OCI-LY7 (cell line): ENCODE data around the gene DIAPH2. TPM values are rescaled to one million over a fixed set of nuclear protein-coding genes. Genes with fewer than 3 reads are reported as not detected.

Experiments
- BruUV-seq: library from RNA; stranded (reverse); fragments of 400-500 nt; replicated peaks from 2 replicates; lab custom pipeline; 2021; lab: Mats Ljungman, UMichigan
- CTCF ChIA-PET: fragments of 300-600 bp; sonication (Branson Sonifier 250); formaldehyde crosslinking; loops from one replicate; lab custom pipeline; 2022; ENCODE audit warnings: antibody characterized with exemption; ENCODE audit not compliant: unreplicated experiment; lab: Charles Lee
- POLR2A ChIA-PET: fragments of 300-600 bp; sonication (Branson Sonifier 250); formaldehyde crosslinking; loops from one replicate; lab custom pipeline; 2022; ENCODE audit warnings: antibody characterized with exemption; lab: Charles Lee
- DNase-seq: peaks from one replicate; pipeline ENCODE4 v3.0.0-alpha.2; 2015; ENCODE audit warnings: low spot score
- H2AFZ ChIP-seq: fragments of 200-600 bp; sonication (generic), shearing (Covaris generic); 2 replicates; pipeline ENCODE4 v1.6.1; 2014; ENCODE audit warnings: mild to moderate bottlenecking, antibody characterized with exemption, low read length, moderate library complexity
- H3K27ac ChIP-seq: fragments of 200-600 bp; sonication (generic); 2 replicates; pipeline ENCODE4 v1.5.1; 2014; ENCODE audit warnings: mixed run types, low read depth, mild to moderate bottlenecking, moderate library complexity, low read length, inconsistent platforms; ENCODE audit not compliant: poor library complexity, severe bottlenecking
- H3K36me3 ChIP-seq: fragments of 200-600 bp; sonication (generic); 2 replicates; pipeline ENCODE4 v1.6.1; 2014; ENCODE audit warnings: mild to moderate bottlenecking, antibody characterized with exemption, low read length, moderate library complexity, mixed read lengths; ENCODE audit not compliant: insufficient read depth
- H3K4me1 ChIP-seq: fragments of 200-600 bp; sonication (generic); 2 replicates; pipeline ENCODE4 v1.5.1; 2014; ENCODE audit warnings: mild to moderate bottlenecking, low read length; ENCODE audit not compliant: insufficient read depth, poor library complexity, severe bottlenecking
- H3K4me2 ChIP-seq: fragments of 200-600 bp; sonication (generic); 2 replicates; pipeline ENCODE4 v1.6.1; 2014; ENCODE audit warnings: mild to moderate bottlenecking, low read length
- H3K4me3 ChIP-seq: fragments of 200-600 bp; sonication (generic); 2 replicates; pipeline ENCODE4 v1.5.1; 2014; ENCODE audit warnings: mild to moderate bottlenecking, low read depth, low read length; ENCODE audit not compliant: poor library complexity, severe bottlenecking
- H3K79me2 ChIP-seq: fragments of 200-600 bp; sonication (generic); 2 replicates; pipeline ENCODE4 v1.6.1; 2016; ENCODE audit warnings: low read depth, mild to moderate bottlenecking, low read length, moderate library complexity, mixed read lengths; ENCODE audit not compliant: insufficient read depth
- H3K9me2 ChIP-seq: fragments of 200-600 bp; sonication (generic); 2 replicates; pipeline ENCODE4 v1.6.1; 2016; ENCODE audit warnings: mild to moderate bottlenecking, low read length, mixed read lengths; ENCODE audit not compliant: insufficient read depth
- H3K9me3 ChIP-seq: fragments of 200-600 bp; sonication (generic); 2 replicates; pipeline ENCODE4 v1.6.1; 2014; ENCODE audit warnings: mild to moderate bottlenecking, mixed run types, low read length, mixed read lengths
- H4K20me1 ChIP-seq: fragments of 200-600 bp; sonication (generic); 2 replicates; pipeline ENCODE4 v1.6.1; 2014; ENCODE audit warnings: mild to moderate bottlenecking, antibody characterized with exemption, low read length, moderate library complexity, mixed read lengths; ENCODE audit not compliant: insufficient read depth
- EZH2phosphoT487 ChIP-seq: fragments of 200-600 bp; sonication (generic); IDR thresholded peaks from 2 replicates; pipeline ENCODE4 v1.6.1; 2018; ENCODE audit warnings: low read depth, borderline replicate concordance, mild to moderate bottlenecking, mixed run types, antibody characterized with exemption, low read length, moderate library complexity, mixed read lengths
- intact Hi-C: fragments of 100-400 bp; cut with micrococcal nuclease; formaldehyde crosslinking; loops from one replicate; pipeline ENCODE4 v1.10.0; 2022; ENCODE audit not compliant: unreplicated experiment
- total RNA-seq, 2 experiments: library from RNA; depleted of rRNA in 1 of 2; stranded (reverse); fragments of >200 nt in 1 of 2; shearing (Covaris generic) in 1 of 2; gene quantifications; 2 replicates each; pipeline ENCODE4 v1.2.3, GENCODE V29; 2014 to 2022
- TF ChIP-seq, protein P1 (sequence below): fragments of 200-600 bp; sonication (generic); conservative IDR thresholded peaks from 2 replicates; pipeline ENCODE4 v1.5.1; 2014; ENCODE audit warnings: mild to moderate bottlenecking, antibody characterized with exemption, low read length, moderate library complexity, mixed read lengths

The DIAPH2 gene
- total RNA-seq, 2 experiments from 2014 or later, result 21.3 to 21.5 TPM

DNA sequence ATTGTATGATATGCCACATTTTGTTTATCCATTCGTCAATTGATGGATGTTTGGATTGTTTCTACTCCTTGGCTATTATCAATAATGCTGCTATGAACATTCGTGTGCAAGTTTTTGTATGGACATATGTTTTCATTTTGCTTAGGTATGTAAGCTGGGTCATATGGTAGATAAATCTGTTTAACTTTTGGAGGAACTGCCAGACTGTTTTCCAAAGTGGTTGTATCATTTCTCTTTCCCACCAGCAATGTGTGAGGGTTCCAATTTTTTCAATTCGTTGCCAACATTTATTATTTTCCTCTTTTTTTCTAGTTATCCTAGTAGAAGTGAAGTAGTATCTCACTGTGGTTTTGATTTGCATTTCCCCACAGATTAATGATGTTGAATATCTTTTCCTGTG lies 71.8 kb downstream of the DIAPH2 start:
- no peak overlapping the region for H3K4me3 ChIP-seq
- CTCF ChIA-PET, result no interaction called here
- POLR2A ChIA-PET, result interaction anchor here (0.6 kb wide), 1 partner anchor 232 kb away, joined by 3 read pairs; no protein-coding TSS in a partner anchor
- no peaks in the 10 kb centered on the region for H3K36me3 ChIP-seq
- no peaks in the 10 kb centered on the region for H4K20me1 ChIP-seq
- no peak overlapping the region for H2AFZ ChIP-seq
- BruUV-seq, result no TSS peak
- no peak for DNase-seq
- no peak for TF ChIP-seq EZH2phosphoT487
- TF ChIP-seq, protein P1, sequence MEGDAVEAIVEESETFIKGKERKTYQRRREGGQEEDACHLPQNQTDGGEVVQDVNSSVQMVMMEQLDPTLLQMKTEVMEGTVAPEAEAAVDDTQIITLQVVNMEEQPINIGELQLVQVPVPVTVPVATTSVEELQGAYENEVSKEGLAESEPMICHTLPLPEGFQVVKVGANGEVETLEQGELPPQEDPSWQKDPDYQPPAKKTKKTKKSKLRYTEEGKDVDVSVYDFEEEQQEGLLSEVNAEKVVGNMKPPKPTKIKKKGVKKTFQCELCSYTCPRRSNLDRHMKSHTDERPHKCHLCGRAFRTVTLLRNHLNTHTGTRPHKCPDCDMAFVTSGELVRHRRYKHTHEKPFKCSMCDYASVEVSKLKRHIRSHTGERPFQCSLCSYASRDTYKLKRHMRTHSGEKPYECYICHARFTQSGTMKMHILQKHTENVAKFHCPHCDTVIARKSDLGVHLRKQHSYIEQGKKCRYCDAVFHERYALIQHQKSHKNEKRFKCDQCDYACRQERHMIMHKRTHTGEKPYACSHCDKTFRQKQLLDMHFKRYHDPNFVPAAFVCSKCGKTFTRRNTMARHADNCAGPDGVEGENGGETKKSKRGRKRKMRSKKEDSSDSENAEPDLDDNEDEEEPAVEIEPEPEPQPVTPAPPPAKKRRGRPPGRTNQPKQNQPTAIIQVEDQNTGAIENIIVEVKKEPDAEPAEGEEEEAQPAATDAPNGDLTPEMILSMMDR, result no peak
- H3K4me1 ChIP-seq, result no peaks in the 10 kb centered on the region
- H3K4me2 ChIP-seq, result no peak overlapping the region
- intact Hi-C loops, result no loop called here
- H3K9me3 ChIP-seq, result no peaks in the 10 kb centered on the region
- H3K27ac ChIP-seq, result no peak overlapping the region
- no peaks in the 10 kb centered on the region for H3K79me2 ChIP-seq
- no peaks in the 10 kb centered on the region for H3K9me2 ChIP-seq

DNA sequence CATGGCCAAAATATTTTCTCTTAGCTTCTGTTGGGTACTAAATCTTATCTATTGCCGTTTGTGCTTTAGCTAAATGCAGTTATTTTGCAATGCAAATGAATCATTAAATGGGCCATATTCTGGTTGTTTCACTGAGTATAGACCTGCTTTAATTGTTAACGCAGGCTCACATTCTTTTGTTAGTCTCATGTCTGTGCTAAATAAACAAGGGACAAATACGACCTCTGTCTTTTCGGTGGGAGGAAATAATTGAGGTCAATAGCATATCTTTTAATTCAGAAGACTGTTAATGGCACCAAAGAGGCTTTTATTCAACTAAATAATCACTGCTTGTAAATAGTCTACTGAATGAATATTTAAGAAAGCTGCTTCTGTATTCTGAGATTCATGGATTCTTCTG lies 76.9 kb downstream of the DIAPH2 start:
- H4K20me1 ChIP-seq, result no peaks in the 10 kb centered on the region
- H3K4me2 ChIP-seq, result no peak overlapping the region
- intact Hi-C loops, result no loop called here
- ChIA-PET CTCF (no interaction called here), POLR2A (interaction anchor here (0.7 to 1.1 kb wide), 2 partner anchors 16 to 991 kb away, joined by 3 read pairs; no protein-coding TSS in a partner anchor)
- TF ChIP-seq, protein P1, result no peak
- no peak for TF ChIP-seq EZH2phosphoT487
- no TSS peak for BruUV-seq
- DNase-seq, result no peak
- no peaks in the 10 kb centered on the region for H3K36me3 ChIP-seq
- no peak overlapping the region for H2AFZ ChIP-seq
- no peak overlapping the region for H3K4me3 ChIP-seq
- no peaks in the 10 kb centered on the region for H3K79me2 ChIP-seq
- no peaks in the 10 kb centered on the region for H3K9me2 ChIP-seq
- peaks cover 11% of the 10 kb centered on the region for H3K4me1 ChIP-seq
- H3K9me3 ChIP-seq, result no peaks in the 10 kb centered on the region
- no peak overlapping the region for H3K27ac ChIP-seq

DNA sequence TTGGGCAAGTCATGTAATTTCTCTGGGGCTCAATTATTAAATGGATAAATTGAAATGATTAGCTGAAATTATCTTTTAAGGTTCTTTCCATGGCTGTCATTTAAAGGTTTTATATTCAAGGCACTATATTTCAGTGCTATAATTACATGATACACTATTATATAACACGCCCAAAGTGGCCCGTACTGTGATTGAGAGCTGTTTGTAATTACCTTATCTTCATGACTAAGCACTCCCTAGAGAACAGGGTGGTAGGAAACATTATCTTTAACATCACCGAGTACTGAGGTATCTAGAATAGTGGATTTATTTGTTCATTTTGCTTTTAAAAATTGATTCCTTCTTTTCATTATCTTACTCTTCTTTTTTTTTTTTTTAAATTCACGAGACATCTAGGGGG lies 79.0 kb downstream of the DIAPH2 start:
- no TSS peak for BruUV-seq
- intact Hi-C loops, result no loop called here
- DNase-seq, result no peak

More for the DNA sequence above, 79.0 kb downstream of the DIAPH2 start:
- Histone ChIP-seq H3K4me1 (peaks cover 11% of the 10 kb centered on the region), H3K36me3 (no peaks in the 10 kb centered on the region), H2AFZ (no peak overlapping the region), H3K4me2 (no peak overlapping the region), H4K20me1 (no peaks in the 10 kb centered on the region), H3K4me3 (no peak overlapping the region), H3K79me2 (no peaks in the 10 kb centered on the region), H3K9me2 (no peaks in the 10 kb centered on the region), H3K27ac (no peak overlapping the region), H3K9me3 (no peaks in the 10 kb centered on the region)
- POLR2A ChIA-PET, result interaction anchor here (0.7 kb wide), 1 partner anchor 262 kb away, joined by 3 read pairs; no protein-coding TSS in a partner anchor
- CTCF ChIA-PET, result no interaction called here
- TF ChIP-seq, protein P1, result no peak
- TF ChIP-seq EZH2phosphoT487, result no peak
